GM12878 (cell line): ENCODE results near the gene FNDC8. TPM values are rescaled to one million over a fixed set of nuclear protein-coding genes. Genes with fewer than 3 reads are reported as not detected.

ENCODE experiments used
- ATAC-seq: fragments of 200-7000 bp; cut with Tn5 transposase; 3 replicates; pipeline ENCODE4 v1.9.1; 2020; ENCODE audit warnings: mild to moderate bottlenecking, moderate library complexity
- BruUV-seq: library from RNA; stranded (reverse); fragments of 400-500 nt; replicated peaks from 2 replicates; lab custom pipeline; 2021; lab: Mats Ljungman, UMichigan
- CTCF ChIA-PET: fragments of 300-600 bp; sonication (Branson Sonifier 250); formaldehyde crosslinking; extraction: SDS; loops from one replicate; lab custom pipeline; 2021; ENCODE audit warnings: inconsistent platforms; lab: Yijun Ruan, JAX
- POLR2A ChIA-PET: fragments of 350-600 bp; formaldehyde crosslinking; extraction: SDS; loops from one replicate; lab custom pipeline; 2021; ENCODE audit warnings: inconsistent platforms; lab: Charles Lee
- RAD21 ChIA-PET: fragments of 300-600 bp; sonication (Branson Sonifier 250); formaldehyde crosslinking; loops from one replicate; lab custom pipeline; 2023; ENCODE audit warnings: antibody characterized with exemption; ENCODE audit not compliant: unreplicated experiment; lab: Charles Lee
- SMC1A ChIA-PET: fragments of 300-600 bp; sonication (Branson Sonifier 250); formaldehyde crosslinking; loops from one replicate; lab custom pipeline; 2023; ENCODE audit not compliant: unreplicated experiment, uncharacterized antibody; lab: Charles Lee
- DNase-seq: peaks from one replicate; pipeline ENCODE4 v3.0.0-alpha.2; 2011; ENCODE audit warnings: low read depth, low spot score
- FAIRE-seq: peaks from 3 replicates; lab custom pipeline; 2011; peaks lifted over from hg19 to GRCh38; lab: Jason Lieb, UNC
- H2AFZ ChIP-seq: 2 replicates; pipeline ENCODE4 v1.6.0; 2011; ENCODE audit warnings: low read depth, low read length, control low read depth; ENCODE audit not compliant: control insufficient read depth
- H3K27ac ChIP-seq: 2 replicates; pipeline ENCODE4 v1.5.1; 2011; ENCODE audit warnings: control low read depth; ENCODE audit not compliant: control insufficient read depth, insufficient read depth
- H3K27me3 ChIP-seq, 2 experiments: replicated peaks in 1 of 2; 2 replicates each; pipeline versions ENCODE4 v1.6.0 to v1.6.1; 2011; ENCODE audit warnings: low read length in 1 of 2; ENCODE audit not compliant: control insufficient read depth in 2 of 2, insufficient read depth in 2 of 2
- H3K36me3 ChIP-seq, 2 experiments: 2 replicates each; pipeline ENCODE4 v1.5.1; 2011; ENCODE audit warnings: low read length in 1 of 2; ENCODE audit not compliant: control insufficient read depth in 2 of 2, insufficient read depth in 2 of 2
- H3K4me1 ChIP-seq: 2 replicates; pipeline ENCODE4 v1.6.1; 2011; ENCODE audit warnings: mild to moderate bottlenecking, low read length, moderate library complexity, mixed read lengths; ENCODE audit not compliant: control insufficient read depth, insufficient read depth
- H3K4me2 ChIP-seq: 2 replicates; pipeline ENCODE4 v1.6.0; 2011; ENCODE audit warnings: control low read depth; ENCODE audit not compliant: control insufficient read depth, insufficient read depth
- H3K4me3 ChIP-seq: fragments of 200-600 bp; sonication (generic); 2 replicates; pipeline ENCODE4 v1.5.1; 2016
- H3K79me2 ChIP-seq: 2 replicates; pipeline ENCODE4 v1.6.0; 2011; ENCODE audit warnings: low read length; ENCODE audit not compliant: control insufficient read depth, insufficient read depth
- H3K9ac ChIP-seq: 2 replicates; pipeline ENCODE4 v1.8.0; 2011; ENCODE audit warnings: low read length, control low read depth, mixed read lengths; ENCODE audit not compliant: control insufficient read depth, insufficient read depth
- H3K9me3 ChIP-seq: replicated peaks from 3 replicates; pipeline ENCODE4 v1.5.1; 2011; ENCODE audit warnings: mild to moderate bottlenecking, low read length; ENCODE audit not compliant: control insufficient read depth, insufficient read depth
- H4K20me1 ChIP-seq: 2 replicates; pipeline ENCODE4 v1.6.0; 2011; ENCODE audit not compliant: control insufficient read depth, insufficient read depth
- BCLAF1 ChIP-seq: fragments of 450-650 bp; IDR thresholded peaks from 2 replicates; pipeline ENCODE4 v1.6.1; 2017; ENCODE audit warnings: antibody characterized with exemption, mild to moderate bottlenecking, moderate library complexity
- CREB1 ChIP-seq: IDR thresholded peaks from 2 replicates; pipeline ENCODE4 v1.6.1; 2012; ENCODE audit warnings: low read depth, mild to moderate bottlenecking, inconsistent platforms
- EGR1 ChIP-seq, 2 experiments: IDR thresholded peaks; 1 replicate in 1 of 2; 2 replicates in 1 of 2; pipeline ENCODE4 v1.6.1; 2011 to 2012; ENCODE audit warnings: low read depth in 2 of 2, low read length in 2 of 2, borderline replicate concordance in 1 of 2, mild to moderate bottlenecking in 1 of 2, moderate library complexity in 1 of 2
- EZH2 ChIP-seq: IDR thresholded peaks from 2 replicates; pipeline ENCODE4 v1.6.1; 2012; ENCODE audit warnings: low read depth, mild to moderate bottlenecking, control low read depth, inconsistent platforms, low read length, borderline replicate concordance; ENCODE audit not compliant: control insufficient read depth
- IKZF1 ChIP-seq: fragments of 450-650 bp; conservative IDR thresholded peaks from 2 replicates; pipeline ENCODE4 v1.6.1; 2017; ENCODE audit warnings: antibody characterized with exemption, mild to moderate bottlenecking
- MTA2 ChIP-seq: fragments of 450-650 bp; IDR thresholded peaks from 2 replicates; pipeline ENCODE4 v1.6.1; 2016; ENCODE audit warnings: low read depth, mild to moderate bottlenecking, moderate library complexity
- NFYA ChIP-seq: IDR thresholded peaks from 2 replicates; pipeline ENCODE4 v1.6.1; 2011; ENCODE audit warnings: low read depth, mild to moderate bottlenecking, low read length, improper control_type of control experiment, borderline replicate concordance
- PKNOX1 ChIP-seq: fragments of 450-650 bp; IDR thresholded peaks from 2 replicates; pipeline ENCODE4 v1.6.1; 2016; ENCODE audit warnings: mild to moderate bottlenecking
- SUZ12 ChIP-seq: fragments of 200-600 bp; sonication (generic); IDR thresholded peaks from one replicate; pipeline ENCODE4 v1.6.1; 2018; ENCODE audit warnings: antibody characterized with exemption, mild to moderate bottlenecking; ENCODE audit not compliant: unreplicated experiment
- TCF12 ChIP-seq: IDR thresholded peaks from 2 replicates; pipeline ENCODE4 v1.6.1; 2011; ENCODE audit warnings: low read depth, mild to moderate bottlenecking, low read length
- ZNF384 ChIP-seq: IDR thresholded peaks from 2 replicates; pipeline ENCODE4 v1.6.1; 2012; ENCODE audit warnings: low read depth, mild to moderate bottlenecking, low read length, improper control_type of control experiment, borderline replicate concordance
- ZZZ3 ChIP-seq: IDR thresholded peaks from 2 replicates; pipeline ENCODE4 v1.6.1; 2011; ENCODE audit warnings: low read depth; ENCODE audit not compliant: control insufficient read depth, insufficient read length
- WGBS: methylation state at CpG from one replicate; pipeline ENCODE4 v1.1.6; 2016; ENCODE audit warnings: low lambda C conversion rate; ENCODE audit not compliant: insufficient replicate concordance, insufficient coverage; ENCODE audit errors: missing lambda C conversion rate; 5-methylcytosine and 5-hydroxymethylcytosine counted together
- in situ Hi-C: fragments of 300-500 bp; cut with MboI; formaldehyde crosslinking; loops from 9 replicates; pipeline ENCODE4 v1.14.3; 2018; ENCODE audit warnings: mixed read lengths
- intact Hi-C: fragments of 100-400 bp; cut with micrococcal nuclease; formaldehyde crosslinking; loops from one replicate; pipeline ENCODE4 v1.14.2; 2022; ENCODE audit not compliant: unreplicated experiment
- polyA plus RNA-seq, 11 experiments: library from polyadenylated mRNA; depleted of rRNA in 4 of 11; unstranded in 6 of 11; stranded (reverse) in 5 of 11; fragments of >200 nt; fragmentation: Nextera tagmentation in 4 of 11; fragmentation: Illumina TruSeq in 1 of 11; extraction: Ambion mirVana in 4 of 11; extraction: Trizol in 1 of 11; gene quantifications; 1 replicate in 1 of 11; 2 replicates in 10 of 11; pipeline versions ENCODE4 v1.2.1 to v1.2.3, GENCODE V29; 2011 to 2016; ENCODE audit warnings: inconsistent platforms in 2 of 11, missing spikeins in 2 of 11, low read depth in 1 of 11
- total RNA-seq, 4 experiments: library from RNA; depleted of rRNA in 3 of 4; stranded (reverse); fragments of >200 nt in 3 of 4; fragmentation: Illumina TruSeq in 1 of 4; extraction: Trizol in 1 of 4; gene quantifications; 2 replicates each; pipeline versions ENCODE4 v1.2.1 to v1.2.3, GENCODE V29; 2013 to 2021
- TF ChIP-seq, protein P1 (sequence below): fragments of 450-650 bp; IDR thresholded peaks from 2 replicates; pipeline ENCODE4 v1.6.1; 2017; ENCODE audit warnings: low read depth, mild to moderate bottlenecking, moderate library complexity

The FNDC8 gene
- total and polyA plus RNA-seq, 10 of the 15 experiments (the other 5 are each of a cell fraction or from before 2014, with no cell fraction given) = 0.06 to 0.15 (median 0.11) TPM; not detected in 7

- Histone ChIP-seq H3K27ac (peak overlapping the region; percentile 56), H3K27me3 (no peaks in the 10 kb centered on the region), H3K4me3 (0 out of 2 replicates have a peak overlapping the region, but pooled peaks have one; percentile 6), H3K36me3 (no peaks in the 10 kb centered on the region), H4K20me1 (no peaks in the 10 kb centered on the region), H3K79me2 (peaks cover 84% of the 10 kb centered on the region), H3K4me2 (peak overlapping the region; percentile 47), H3K9me3 (no peaks in the 10 kb centered on the region), H3K9ac (no peak overlapping the region), H2AFZ (no peak overlapping the region), H3K4me1 (peaks cover 34% of the 10 kb centered on the region)
- ChIA-PET SMC1A (interaction anchor here (0.8 to 20.5 kb wide), 12 partner anchors 9 to 89 kb away, joined by 3 to 534 read pairs (median 4); partner anchors contain the start of gene RFFL), CTCF (interaction anchor here (1.2 to 3.2 kb wide), 5 partner anchors 8 to 28 kb away, joined by 3 to 25 read pairs (median 7); partner anchors contain the start of gene RFFL), POLR2A (interaction anchor here (0.7 to 6.1 kb wide), 6 partner anchors 11 to 28 kb away, joined by 3 to 45 read pairs (median 6); partner anchors contain the start of gene RFFL), RAD21 (interaction anchor here (0.6 to 22.2 kb wide), 7 partner anchors 9 to 33 kb away, joined by 3 to 452 read pairs (median 6); partner anchors contain the start of gene RFFL)
- FAIRE-seq (no peak), DNase-seq (no peak), ATAC-seq (peak; percentile 37; the same call in 2 of the 3 replicates)
- 100% methylated on average over 2 of the region's 2 CpGs for WGBS
- in situ Hi-C loops (no loop called here), intact Hi-C loops (no loop called here)
- TSS peak; percentile 39 for BruUV-seq
- TF ChIP-seq BCLAF1 (no peak), EGR1 (IDR thresholded peaks at IDR 0.05; ENCODE audit: borderline replicate concordance in 1 of 2, low read depth in 2 of 2, low read length in 2 of 2) (no peak), MTA2 (0 out of 2 replicates have a peak, but pooled peaks have one; percentile 12), NFYA (no peak), CREB1 (no peak), TCF12 (no peak), EZH2 (no peak), ZZZ3 (no peak), ZNF384 (no peak), PKNOX1 (no peak), IKZF1 (peak; percentile 17; the same call in 1 of the 2 replicates), SUZ12 (no peak)
- TF ChIP-seq, protein P1, sequence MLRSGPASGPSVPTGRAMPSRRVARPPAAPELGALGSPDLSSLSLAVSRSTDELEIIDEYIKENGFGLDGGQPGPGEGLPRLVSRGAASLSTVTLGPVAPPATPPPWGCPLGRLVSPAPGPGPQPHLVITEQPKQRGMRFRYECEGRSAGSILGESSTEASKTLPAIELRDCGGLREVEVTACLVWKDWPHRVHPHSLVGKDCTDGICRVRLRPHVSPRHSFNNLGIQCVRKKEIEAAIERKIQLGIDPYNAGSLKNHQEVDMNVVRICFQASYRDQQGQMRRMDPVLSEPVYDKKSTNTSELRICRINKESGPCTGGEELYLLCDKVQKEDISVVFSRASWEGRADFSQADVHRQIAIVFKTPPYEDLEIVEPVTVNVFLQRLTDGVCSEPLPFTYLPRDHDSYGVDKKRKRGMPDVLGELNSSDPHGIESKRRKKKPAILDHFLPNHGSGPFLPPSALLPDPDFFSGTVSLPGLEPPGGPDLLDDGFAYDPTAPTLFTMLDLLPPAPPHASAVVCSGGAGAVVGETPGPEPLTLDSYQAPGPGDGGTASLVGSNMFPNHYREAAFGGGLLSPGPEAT = no peak
Observed at GRCh38 chr17:35074711-35075707, 46.4 kb upstream of the FNDC8 start.
